PC-9 (cell line): ENCODE measurements around the gene GIMAP2. TPM values are rescaled to one million over a fixed set of nuclear protein-coding genes. Genes with fewer than 3 reads are reported as not detected.

Source experiments
- BruUV-seq: library from RNA; stranded (reverse); fragments of 400-500 nt; replicated peaks from 2 replicates; lab custom pipeline; 2021; lab: Mats Ljungman, UMichigan
- CTCF ChIA-PET: fragments of 300-600 bp; sonication (Branson Sonifier 250); formaldehyde crosslinking; loops from one replicate; lab custom pipeline; 2022; ENCODE audit warnings: antibody characterized with exemption; lab: Charles Lee
- POLR2A ChIA-PET: fragments of 300-600 bp; sonication (Branson Sonifier 250); formaldehyde crosslinking; loops from one replicate; lab custom pipeline; 2022; ENCODE audit warnings: antibody characterized with exemption; ENCODE audit not compliant: unreplicated experiment; lab: Charles Lee
- DNase-seq, 2 experiments: peaks; one replicate each; pipeline versions ENCODE4 v3.0.0 to v3.0.0-alpha.2; 2015 to 2022; ENCODE audit warnings: mixed read lengths in 1 of 2
- H2AFZ ChIP-seq: fragments of 200-600 bp; sonication (generic); 2 replicates; pipeline ENCODE4 v1.8.1; 2017; ENCODE audit warnings: antibody characterized with exemption
- H3F3A ChIP-seq: fragments of 200-600 bp; sonication (generic); 2 replicates; pipeline ENCODE4 v1.8.1; 2017; ENCODE audit warnings: antibody characterized with exemption, mild to moderate bottlenecking, low read depth; ENCODE audit not compliant: insufficient read depth
- H3K27ac ChIP-seq: fragments of 200-600 bp; sonication (generic); 2 replicates; pipeline ENCODE4 v1.6.1; 2016; ENCODE audit warnings: mixed run types
- H3K27me3 ChIP-seq: fragments of 200-600 bp; sonication (generic); 2 replicates; pipeline ENCODE4 v1.6.1; 2016; ENCODE audit warnings: low read depth, mixed run types; ENCODE audit not compliant: insufficient read depth
- H3K36me3 ChIP-seq: fragments of 200-600 bp; sonication (generic); 2 replicates; pipeline ENCODE4 v1.6.1; 2016; ENCODE audit warnings: low read depth, mixed run types
- H3K4me1 ChIP-seq: fragments of 200-600 bp; sonication (generic); replicated peaks from 2 replicates; pipeline ENCODE4 v1.6.1; 2016; ENCODE audit warnings: mixed run types; ENCODE audit not compliant: insufficient read depth
- H3K4me2 ChIP-seq: fragments of 200-600 bp; sonication (generic); 2 replicates; pipeline ENCODE4 v1.6.1; 2017; ENCODE audit warnings: mixed run types
- H3K4me3 ChIP-seq: fragments of 200-600 bp; sonication (generic); 2 replicates; pipeline ENCODE4 v1.6.1; 2016; ENCODE audit warnings: mixed run types
- H3K79me2 ChIP-seq: fragments of 200-600 bp; sonication (generic); 2 replicates; pipeline ENCODE4 v1.6.1; 2017; ENCODE audit warnings: low read depth, mixed run types
- H3K9me2 ChIP-seq: fragments of 200-600 bp; sonication (generic); 2 replicates; pipeline ENCODE4 v1.8.1; 2017; ENCODE audit warnings: mild to moderate bottlenecking; ENCODE audit not compliant: insufficient read depth
- H3K9me3 ChIP-seq: fragments of 200-600 bp; sonication (generic); 2 replicates; pipeline ENCODE4 v1.8.1; 2016; ENCODE audit warnings: low read depth; ENCODE audit not compliant: insufficient read depth
- H4K20me1 ChIP-seq: fragments of 200-600 bp; sonication (generic); 2 replicates; pipeline ENCODE4 v1.8.1; 2017; ENCODE audit not compliant: insufficient read depth
- EZH2 ChIP-seq: fragments of 200-600 bp; sonication (generic); IDR thresholded peaks from 2 replicates; pipeline ENCODE4 v1.8.0; 2017; ENCODE audit warnings: antibody characterized with exemption, low read depth
- intact Hi-C: fragments of 100-400 bp; cut with micrococcal nuclease; formaldehyde crosslinking; loops from one replicate; pipeline ENCODE4 v1.10.0; 2022; ENCODE audit not compliant: unreplicated experiment
- total RNA-seq: library from RNA; stranded (reverse); gene quantifications from 2 replicates; pipeline ENCODE4 v1.2.3, GENCODE V29; 2021
- TF ChIP-seq, protein P1 (sequence below): fragments of 200-600 bp; sonication (generic); conservative IDR thresholded peaks from 2 replicates; pipeline ENCODE4 v1.6.1; 2017; ENCODE audit warnings: mixed run types, antibody characterized with exemption, mild to moderate bottlenecking, moderate library complexity

Gene GIMAP2
- total RNA-seq, 1 experiment from 2014 or later: 0.81 TPM

- H4K20me1 ChIP-seq: no peaks in the 10 kb centered on the region
- no peaks in the 10 kb centered on the region for H3K9me2 ChIP-seq
- H3K79me2 ChIP-seq: no peaks in the 10 kb centered on the region
- H2AFZ ChIP-seq: no peak overlapping the region
- no peaks in the 10 kb centered on the region for H3K4me1 ChIP-seq
- no peaks in the 10 kb centered on the region for H3K9me3 ChIP-seq
- ChIA-PET CTCF (no interaction called here), POLR2A (no interaction called here)
- H3K36me3 ChIP-seq: no peaks in the 10 kb centered on the region
- H3K27me3 ChIP-seq: peaks cover 37% of the 10 kb centered on the region
- no TSS peak for BruUV-seq
- no peak overlapping the region for H3K27ac ChIP-seq
- H3K4me2 ChIP-seq: no peak overlapping the region
- no peak for DNase-seq
- no peak overlapping the region for H3K4me3 ChIP-seq
- TF ChIP-seq, protein P1, sequence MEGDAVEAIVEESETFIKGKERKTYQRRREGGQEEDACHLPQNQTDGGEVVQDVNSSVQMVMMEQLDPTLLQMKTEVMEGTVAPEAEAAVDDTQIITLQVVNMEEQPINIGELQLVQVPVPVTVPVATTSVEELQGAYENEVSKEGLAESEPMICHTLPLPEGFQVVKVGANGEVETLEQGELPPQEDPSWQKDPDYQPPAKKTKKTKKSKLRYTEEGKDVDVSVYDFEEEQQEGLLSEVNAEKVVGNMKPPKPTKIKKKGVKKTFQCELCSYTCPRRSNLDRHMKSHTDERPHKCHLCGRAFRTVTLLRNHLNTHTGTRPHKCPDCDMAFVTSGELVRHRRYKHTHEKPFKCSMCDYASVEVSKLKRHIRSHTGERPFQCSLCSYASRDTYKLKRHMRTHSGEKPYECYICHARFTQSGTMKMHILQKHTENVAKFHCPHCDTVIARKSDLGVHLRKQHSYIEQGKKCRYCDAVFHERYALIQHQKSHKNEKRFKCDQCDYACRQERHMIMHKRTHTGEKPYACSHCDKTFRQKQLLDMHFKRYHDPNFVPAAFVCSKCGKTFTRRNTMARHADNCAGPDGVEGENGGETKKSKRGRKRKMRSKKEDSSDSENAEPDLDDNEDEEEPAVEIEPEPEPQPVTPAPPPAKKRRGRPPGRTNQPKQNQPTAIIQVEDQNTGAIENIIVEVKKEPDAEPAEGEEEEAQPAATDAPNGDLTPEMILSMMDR: no peak
- no peak for TF ChIP-seq EZH2
- intact Hi-C loops: no loop called here
- H3F3A ChIP-seq: no peaks in the 10 kb centered on the region
These were observed 48.1 kb downstream of the GIMAP2 start for GRCh38 chr7:150733482-150734095.

- intact Hi-C loops: no loop called here
- ChIA-PET POLR2A (no interaction called here), CTCF (no interaction called here)
- H3K27me3 ChIP-seq: peaks cover 38% of the 10 kb centered on the region
- H2AFZ ChIP-seq: no peak overlapping the region
- no peaks in the 10 kb centered on the region for H3K9me3 ChIP-seq
- DNase-seq: no peak
- no peaks in the 10 kb centered on the region for H4K20me1 ChIP-seq
- H3K4me2 ChIP-seq: no peak overlapping the region
- no peak overlapping the region for H3K4me3 ChIP-seq
- H3K9me2 ChIP-seq: no peaks in the 10 kb centered on the region
- H3F3A ChIP-seq: no peaks in the 10 kb centered on the region
- no peak overlapping the region for H3K27ac ChIP-seq
- no peaks in the 10 kb centered on the region for H3K36me3 ChIP-seq
- H3K79me2 ChIP-seq: no peaks in the 10 kb centered on the region
- H3K4me1 ChIP-seq: no peaks in the 10 kb centered on the region
- no peak for TF ChIP-seq EZH2
- TF ChIP-seq, protein P1: no peak
- no TSS peak for BruUV-seq
These were observed 48.7 kb downstream of the GIMAP2 start for GRCh38 chr7:150734254-150734653.

- Histone ChIP-seq H3K9me2 (no peaks in the 10 kb centered on the region), H3K27ac (no peak overlapping the region), H3K79me2 (no peaks in the 10 kb centered on the region), H3K9me3 (0 out of 2 replicates have a peak, but pooled peaks cover 3% of the 10 kb centered on the region), H2AFZ (no peak overlapping the region), H3K4me2 (no peak overlapping the region), H3K4me1 (no peaks in the 10 kb centered on the region), H3F3A (no peaks in the 10 kb centered on the region), H4K20me1 (no peaks in the 10 kb centered on the region), H3K27me3 (peaks cover 45% of the 10 kb centered on the region), H3K4me3 (no peak overlapping the region), H3K36me3 (no peaks in the 10 kb centered on the region)
- no peak for DNase-seq
- BruUV-seq: no TSS peak
- intact Hi-C loops: no loop called here
- TF ChIP-seq EZH2: no peak
- TF ChIP-seq, protein P1: no peak
- CTCF ChIA-PET: no interaction called here
- POLR2A ChIA-PET: no interaction called here
These were observed 50.3 kb downstream of the GIMAP2 start for GRCh38 chr7:150735596-150736358.
